ENCODE data around the gene SYCN. TPM values are rescaled to one million over a fixed set of nuclear protein-coding genes. Genes with fewer than 3 reads are reported as not detected.

The SYCN gene
- total and polyA plus RNA-seq, 2 donors (not counting 3 experiments of a cell fraction or from before 2014, with no cell fraction given), result not detected

GRCh38 chr19:39157997-39158389 is 46.1 kb downstream of the SYCN start:
- FAIRE-seq (no peak), DNase-seq (ENCODE audit: low read depth, low spot score) (no peak)
- H3K4me1 ChIP-seq (ENCODE audit: control insufficient read depth, extremely low read depth, insufficient read depth, low read length), result peaks cover 9% of the 10 kb centered on the region
- H3K9me3 ChIP-seq (replicated peaks; ENCODE audit: control insufficient read depth, insufficient read depth, low read length), result no peaks in the 10 kb centered on the region
- TF ChIP-seq EZH2 (IDR thresholded peaks at IDR 0.05; ENCODE audit: borderline replicate concordance, low read depth, low read length, severe bottlenecking), result no peak
- TF ChIP-seq JUN (IDR thresholded peaks at IDR 0.05; ENCODE audit: borderline replicate concordance, insufficient read depth, insufficient read length, low read depth), result no peak
- TF ChIP-seq MAX (IDR thresholded peaks at IDR 0.05; ENCODE audit: insufficient read depth, insufficient read length), result no peak
- no peak for TF ChIP-seq FOS (IDR thresholded peaks at IDR 0.05; ENCODE audit: borderline replicate concordance, insufficient read depth, low read length)
- no peak for TF ChIP-seq GATA2 (IDR thresholded peaks at IDR 0.05; ENCODE audit: insufficient read depth, insufficient read length, low read depth, low read length)
- TF ChIP-seq CTCF (IDR thresholded peaks at IDR 0.05; ENCODE audit: extremely low read depth in 1 of 2, insufficient read depth in 1 of 2, low read depth in 1 of 2, low read length in 2 of 2), result no peak
- no peak overlapping the region for H2AFZ ChIP-seq (ENCODE audit: low read depth, low read length)
- H3K36me3 ChIP-seq (ENCODE audit: control insufficient read depth in 2 of 2, extremely low read depth in 1 of 2, insufficient read depth in 2 of 2, low read length in 2 of 2), result no peaks in the 10 kb centered on the region
- H3K4me3 ChIP-seq (replicated peaks in 1 of 3; ENCODE audit: insufficient read depth in 1 of 3, low read depth in 1 of 3, low read length in 3 of 3), result no peak overlapping the region
- no peaks in the 10 kb centered on the region for H4K20me1 ChIP-seq (replicated peaks; ENCODE audit: control insufficient read depth, extremely low read depth, insufficient read depth, low read length)
- H3K79me2 ChIP-seq (ENCODE audit: control insufficient read depth, insufficient read depth, low read length), result peaks cover 37% of the 10 kb centered on the region
- no peaks in the 10 kb centered on the region for H3K27me3 ChIP-seq (ENCODE audit: control insufficient read depth in 2 of 2, insufficient read depth in 2 of 2, low read length in 2 of 2)
- no TSS peak for BruUV-seq (replicated peaks)
- ChIA-PET POLR2A (no interaction called here), CTCF (no interaction called here)
- no peaks in the 10 kb centered on the region for H3K9me1 ChIP-seq (replicated peaks; ENCODE audit: control insufficient read depth, extremely low read depth, insufficient read depth, low read length)
- intact Hi-C loops (cut with micrococcal nuclease) (no loop called here), dilution Hi-C loops (cut with MboI; ENCODE audit: extremely low pct_ligation_motif_present, low sequenced_read_pairs) (no loop called here)
- H3K4me2 ChIP-seq (ENCODE audit: insufficient read depth, low read length), result no peak overlapping the region
- H3K9ac ChIP-seq (replicated peaks; ENCODE audit: extremely low read depth, insufficient read depth, low read length), result no peak overlapping the region
- H3K27ac ChIP-seq (ENCODE audit: insufficient read depth, low read depth, low read length), result no peak overlapping the region
